H1 (cell line): ENCODE results near the gene TBC1D7. TPM values are rescaled to one million over a fixed set of nuclear protein-coding genes. Genes with fewer than 3 reads are reported as not detected.

Experiments
- ATF2 ChIP-seq: IDR thresholded peaks from 2 replicates; pipeline ENCODE4 v1.6.1; 2012; ENCODE audit warnings: low read length, inconsistent platforms
- ATF3 ChIP-seq: IDR thresholded peaks from 2 replicates; pipeline ENCODE4 v1.6.1; 2011; ENCODE audit warnings: low read depth, mild to moderate bottlenecking, low read length; ENCODE audit not compliant: insufficient read depth
- BCL11A ChIP-seq, 2 experiments: IDR thresholded peaks; one replicate each; pipeline ENCODE4 v1.6.1; 2011; ENCODE audit warnings: low read depth in 2 of 2, low read length in 2 of 2, mild to moderate bottlenecking in 2 of 2
- CBX8 ChIP-seq: fragments of 300-800, 300-1000 bp; sonication (generic); IDR thresholded peaks from 2 replicates; pipeline ENCODE4 v1.7.1; 2016; ENCODE audit warnings: low read depth, low read length, borderline replicate concordance
- CHD7 ChIP-seq: fragments of 300-600 bp; sonication (generic); IDR thresholded peaks from 2 replicates; pipeline ENCODE4 v1.7.1; 2012; ENCODE audit warnings: low read length, moderate library complexity, mild to moderate bottlenecking, inconsistent platforms; ENCODE audit not compliant: insufficient replicate concordance
- CREB1 ChIP-seq: IDR thresholded peaks from 2 replicates; pipeline ENCODE4 v1.6.1; 2012; ENCODE audit warnings: inconsistent platforms
- RXRA ChIP-seq: IDR thresholded peaks from 2 replicates; pipeline ENCODE4 v1.6.1; 2011; ENCODE audit warnings: low read depth, mild to moderate bottlenecking, low read length, moderate library complexity; ENCODE audit not compliant: insufficient read depth
- TAF1 ChIP-seq: IDR thresholded peaks from 2 replicates; pipeline ENCODE4 v1.6.1; 2011; ENCODE audit warnings: mild to moderate bottlenecking, low read depth, low read length
- TEAD4 ChIP-seq: IDR thresholded peaks from 2 replicates; pipeline ENCODE4 v1.6.1; 2012; ENCODE audit warnings: low read depth, low read length, inconsistent platforms, mixed read lengths
- polyA plus RNA-seq, 7 experiments: library from polyadenylated mRNA; depleted of rRNA in 3 of 7; stranded (reverse) in 5 of 7; unstranded in 2 of 7; fragments of >200 nt in 5 of 7; fragments of 200-250 nt in 2 of 7; gene quantifications; 1 replicate in 5 of 7; 2 replicates in 1 of 7; 4 replicates in 1 of 7; pipeline versions ENCODE4 v1.2.1 to v1.2.3, GENCODE V29; 2011 to 2013; ENCODE audit warnings: missing spikeins in 2 of 7, mixed read lengths in 2 of 7
- total RNA-seq: library from RNA; stranded (reverse); fragmentation: NEBNext Ultra II Directional; extraction: Animal tissue kit (Norgen Biotek cat#: 25700); gene quantifications from 2 replicates; pipeline ENCODE4 v1.2.1, GENCODE V29; 2021

TBC1D7 gene
- total and polyA plus RNA-seq, 2 of the 8 experiments (the other 6 are each of a cell fraction or from before 2014, with no cell fraction given), result 46.1 to 55.2 TPM

GRCh38 chr6:13332349-13332706, 4.0 kb upstream of the TBC1D7 start (continued):
- no peak for TF ChIP-seq BCL11A (IDR thresholded peaks at IDR 0.05; ENCODE audit: low read depth in 2 of 2, low read length in 2 of 2)
- no peak for TF ChIP-seq TAF1
- no peak for TF ChIP-seq CHD7
- TF ChIP-seq CBX8, result no peak
- TF ChIP-seq ATF2, result no peak
- no peak for TF ChIP-seq CREB1
- no peak for TF ChIP-seq ATF3
- no peak for TF ChIP-seq TEAD4
- no peak for TF ChIP-seq RXRA
